Uterus (tissue), 2 donors: ENCODE results near the gene USP6.

ENCODE experiments used
- POLR2A ChIP-seq, 2 donors: fragments of 450-650 bp; IDR thresholded peaks; one replicate each; pipeline ENCODE4 v1.6.1; 2016; ENCODE audit warnings: antibody characterized with exemption in 2 of 2, mild to moderate bottlenecking in 1 of 2, moderate library complexity in 1 of 2
- TF ChIP-seq, protein P1 (sequence below), 4 experiments: fragments of 200-600 bp in 2 of 4; fragments of 450-650 bp in 2 of 4; sonication (generic) in 2 of 4; IDR thresholded peaks; one replicate each; pipeline ENCODE4 v1.5.1; 2016 to 2019; ENCODE audit warnings: antibody characterized with exemption in 4 of 4, mild to moderate bottlenecking in 2 of 4, moderate library complexity in 1 of 4

DNA sequence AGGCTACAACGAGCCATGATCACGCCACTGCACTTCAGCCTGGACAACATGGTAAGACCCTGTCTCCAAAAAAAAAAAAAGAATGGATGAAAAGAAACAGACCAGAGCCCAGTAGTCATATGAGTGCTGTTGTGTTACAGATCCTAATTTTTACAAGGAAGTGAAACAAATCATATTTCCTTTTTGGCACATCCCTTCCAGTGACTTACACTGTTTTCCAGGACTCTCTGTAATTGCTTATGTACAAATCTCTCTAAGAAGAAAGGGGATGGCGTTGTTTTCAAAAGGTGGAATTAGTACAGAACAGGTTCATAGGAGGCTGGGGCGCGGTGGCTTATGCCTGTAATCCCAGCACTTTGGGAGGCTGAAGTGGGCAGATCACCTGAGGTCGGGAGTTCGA lies 95.6 kb downstream of the USP6 start:
- TF ChIP-seq, protein P1, sequence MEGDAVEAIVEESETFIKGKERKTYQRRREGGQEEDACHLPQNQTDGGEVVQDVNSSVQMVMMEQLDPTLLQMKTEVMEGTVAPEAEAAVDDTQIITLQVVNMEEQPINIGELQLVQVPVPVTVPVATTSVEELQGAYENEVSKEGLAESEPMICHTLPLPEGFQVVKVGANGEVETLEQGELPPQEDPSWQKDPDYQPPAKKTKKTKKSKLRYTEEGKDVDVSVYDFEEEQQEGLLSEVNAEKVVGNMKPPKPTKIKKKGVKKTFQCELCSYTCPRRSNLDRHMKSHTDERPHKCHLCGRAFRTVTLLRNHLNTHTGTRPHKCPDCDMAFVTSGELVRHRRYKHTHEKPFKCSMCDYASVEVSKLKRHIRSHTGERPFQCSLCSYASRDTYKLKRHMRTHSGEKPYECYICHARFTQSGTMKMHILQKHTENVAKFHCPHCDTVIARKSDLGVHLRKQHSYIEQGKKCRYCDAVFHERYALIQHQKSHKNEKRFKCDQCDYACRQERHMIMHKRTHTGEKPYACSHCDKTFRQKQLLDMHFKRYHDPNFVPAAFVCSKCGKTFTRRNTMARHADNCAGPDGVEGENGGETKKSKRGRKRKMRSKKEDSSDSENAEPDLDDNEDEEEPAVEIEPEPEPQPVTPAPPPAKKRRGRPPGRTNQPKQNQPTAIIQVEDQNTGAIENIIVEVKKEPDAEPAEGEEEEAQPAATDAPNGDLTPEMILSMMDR (IDR thresholded peaks at IDR 0.05), result no peak
- no peak for TF ChIP-seq POLR2A (IDR thresholded peaks at IDR 0.05)
